NOMO-1 (cell line): ENCODE measurements around the gene PBOV1.
A peak's percentile ranks its signal among the peaks of the same experiment; 100 is the strongest.

ENCODE experiments used
- DNase-seq, 2 experiments: peaks; one replicate each; lab custom pipeline; 2025; ENCODE audit not compliant: unreplicated experiment in 2 of 2; lab: John Stamatoyannopoulos, UW

The PBOV1 gene

GRCh38 chr6:138218449-138218848 lies at the start of gene PBOV1:
Gene PBOV1 (minus strand): TSS chr6:138218491. CDS start chr6:138218395, 96 bp downstream.
- no peak for DNase-seq

GRCh38 chr6:138266095-138266494 lies 47.8 kb upstream of the PBOV1 start:
- DNase-seq: no peak

GRCh38 chr6:138264372-138264880 lies 46.1 kb upstream of the PBOV1 start:
- DNase-seq: peak; percentile 24 to 35

GRCh38 chr6:138263963-138264362 lies 45.7 kb upstream of the PBOV1 start:
- no peak for DNase-seq

- no peak for DNase-seq
These were observed 43.0 kb upstream of the PBOV1 start for GRCh38 chr6:138261116-138261780.

GRCh38 chr6:138258991-138259390 lies 40.7 kb upstream of the PBOV1 start:
- DNase-seq: no peak

- DNase-seq: no peak
These were observed 39.9 kb upstream of the PBOV1 start for GRCh38 chr6:138258197-138258596.

GRCh38 chr6:138257638-138258040 lies 39.3 kb upstream of the PBOV1 start:
- DNase-seq: no peak

- no peak for DNase-seq
These were observed 37.2 kb upstream of the PBOV1 start for GRCh38 chr6:138255443-138255842.

- no peak for DNase-seq
These were observed 35.4 kb upstream of the PBOV1 start for GRCh38 chr6:138253731-138254130.

- DNase-seq: no peak
These were observed 32.4 kb upstream of the PBOV1 start for GRCh38 chr6:138250513-138251247.

- no peak for DNase-seq
These were observed 31.8 kb upstream of the PBOV1 start for GRCh38 chr6:138250053-138250452.

- DNase-seq: no peak
These were observed 30.6 kb upstream of the PBOV1 start for GRCh38 chr6:138248878-138249277.

- DNase-seq: no peak
These were observed 29.7 kb upstream of the PBOV1 start for GRCh38 chr6:138248011-138248410.

- no peak for DNase-seq
These were observed 28.6 kb upstream of the PBOV1 start for GRCh38 chr6:138246650-138247440.

GRCh38 chr6:138245751-138246150 lies 27.5 kb upstream of the PBOV1 start:
- DNase-seq: no peak

GRCh38 chr6:138242987-138243592 lies 24.8 kb upstream of the PBOV1 start:
- DNase-seq: no peak

GRCh38 chr6:138241934-138242333 lies 23.6 kb upstream of the PBOV1 start:
- DNase-seq: no peak

- DNase-seq: no peak
These were observed 23.1 kb upstream of the PBOV1 start for GRCh38 chr6:138241381-138241780.

- DNase-seq: no peak
These were observed 22.4 kb upstream of the PBOV1 start for GRCh38 chr6:138240476-138241245.
